HepG2 (cell line): ENCODE results near the gene MS4A2. TPM values are rescaled to one million over a fixed set of nuclear protein-coding genes. Genes with fewer than 3 reads are reported as not detected.
"Not testable (repeated sequence)": the region's sequence is repeated elsewhere in the genome, so short reads cannot be mapped to it uniquely, and the experiment has no call there.

Experiments
- ATAC-seq: fragments of 200-7000 bp; cut with Tn5 transposase; 3 replicates; pipeline ENCODE4 v1.9.1; 2020; ENCODE audit warnings: mild to moderate bottlenecking, moderate library complexity
- BruUV-seq: library from RNA; stranded (reverse); fragments of 400-500 nt; replicated peaks from 2 replicates; lab custom pipeline; 2021; lab: Mats Ljungman, UMichigan
- CTCF ChIA-PET: fragments of 300-600 bp; formaldehyde crosslinking; extraction: SDS; loops from one replicate; lab custom pipeline; 2021; ENCODE audit warnings: low total read pairs, inconsistent platforms, low intra/inter-chr PET ratio; lab: Yijun Ruan, JAX
- POLR2A ChIA-PET: fragments of 350-600 bp; sonication (Branson Sonifier 250); formaldehyde crosslinking; loops from one replicate; lab custom pipeline; 2020; ENCODE audit warnings: antibody characterized with exemption, inconsistent platforms; lab: Yijun Ruan, JAX
- DNase-seq: peaks from one replicate; pipeline ENCODE4 v3.0.0-alpha.2; 2015; ENCODE audit warnings: low spot score
- FAIRE-seq: peaks from 3 replicates; lab custom pipeline; 2011; peaks lifted over from hg19 to GRCh38; lab: Jason Lieb, UNC
- H2AFZ ChIP-seq: one replicate; pipeline ENCODE4 v1.6.1; 2011; ENCODE audit warnings: low read length, inconsistent platforms
- H3K27ac ChIP-seq: fragments of 300-600 bp; 3 replicates; pipeline ENCODE4 v1.8.0; 2011; ENCODE audit warnings: mixed run types, mild to moderate bottlenecking, mixed read lengths, low read length, inconsistent platforms; ENCODE audit not compliant: insufficient read depth; ENCODE audit errors: extremely low read length
- H3K27me3 ChIP-seq, 2 experiments: fragments of 200-600 bp in 1 of 2; 2 replicates in 1 of 2; 3 replicates in 1 of 2; pipeline versions ENCODE4 v1.6.0 to v1.8.0; 2011; ENCODE audit warnings: low read length in 2 of 2, mild to moderate bottlenecking in 2 of 2, moderate library complexity in 2 of 2, inconsistent platforms in 1 of 2; ENCODE audit not compliant: insufficient read depth in 2 of 2, control insufficient read depth in 1 of 2
- H3K36me3 ChIP-seq, 2 experiments: fragments of 200-600 bp in 1 of 2; replicated peaks in 1 of 2; 2 replicates in 1 of 2; 3 replicates in 1 of 2; pipeline versions ENCODE4 v1.5.1 to v1.8.0; 2011; ENCODE audit warnings: low read length in 2 of 2, inconsistent platforms in 1 of 2; ENCODE audit not compliant: insufficient read depth in 2 of 2, control insufficient read depth in 1 of 2
- H3K4me1 ChIP-seq: 2 replicates; pipeline ENCODE4 v1.5.1; 2012; ENCODE audit warnings: low read length, inconsistent platforms; ENCODE audit not compliant: insufficient read depth
- H3K4me2 ChIP-seq: 2 replicates; pipeline ENCODE4 v1.6.0; 2011; ENCODE audit warnings: low read depth, low read length, inconsistent platforms
- H3K4me3 ChIP-seq, 3 experiments: fragments of 200-600 bp in 1 of 3; sonication (generic), shearing (Covaris generic) in 1 of 3; replicated peaks in 1 of 3; 2 replicates each; pipeline ENCODE4 v1.5.1; 2011 to 2016; ENCODE audit warnings: low read length in 3 of 3, inconsistent platforms in 2 of 3, low read depth in 2 of 3, mild to moderate bottlenecking in 2 of 3, control low read depth in 1 of 3, mixed read lengths in 1 of 3; ENCODE audit not compliant: insufficient read depth in 1 of 3
- H3K79me2 ChIP-seq: one replicate; pipeline ENCODE4 v1.6.1; 2011; ENCODE audit warnings: low read length, inconsistent platforms; ENCODE audit not compliant: insufficient read depth
- H3K9ac ChIP-seq: 2 replicates; pipeline ENCODE4 v1.6.0; 2011; ENCODE audit warnings: mild to moderate bottlenecking, low read depth, low read length, inconsistent platforms; ENCODE audit not compliant: insufficient read depth
- H3K9me3 ChIP-seq: 2 replicates; pipeline ENCODE4 v1.5.1; 2012; ENCODE audit warnings: mild to moderate bottlenecking, low read length
- H4K20me1 ChIP-seq: 2 replicates; pipeline ENCODE4 v1.6.0; 2011; ENCODE audit warnings: inconsistent platforms, mild to moderate bottlenecking, low read length, moderate library complexity; ENCODE audit not compliant: insufficient read depth
- AHR ChIP-seq: IDR thresholded peaks from 2 replicates; pipeline ENCODE4 v1.6.1; 2018; ENCODE audit warnings: missing genetic modification reagents, missing compliant biosample characterization
- HHEX ChIP-seq: IDR thresholded peaks from 2 replicates; pipeline ENCODE4 v1.6.1; 2016; ENCODE audit warnings: control low read depth
- REPIN1 ChIP-seq: sonication (generic); formaldehyde crosslinking; IDR thresholded peaks from 2 replicates; pipeline ENCODE4 v1.8.0; 2022; ENCODE audit warnings: missing genetic modification reagents, low read depth, mild to moderate bottlenecking, borderline replicate concordance
- ZBTB42 ChIP-seq: sonication (generic); formaldehyde crosslinking; IDR thresholded peaks from 2 replicates; pipeline ENCODE4 v1.5.0; 2020; ENCODE audit warnings: mild to moderate bottlenecking, missing genetic modification reagents
- WGBS: methylation state at CpG from one replicate; pipeline ENCODE4 v1.1.6; 2017; ENCODE audit warnings: low lambda C conversion rate; 5-methylcytosine and 5-hydroxymethylcytosine counted together
- in situ Hi-C: cut with HindIII; loops from 2 replicates; pipeline ENCODE4 v1.10.0; 2017; ENCODE audit warnings: low pct_unique_long_range_greater_than_20kb; ENCODE audit not compliant: extremely low pct_ligation_motif_present
- intact Hi-C: fragments of 100-400 bp; cut with micrococcal nuclease; formaldehyde crosslinking; loops from one replicate; pipeline ENCODE4 v1.10.0; 2022; ENCODE audit not compliant: unreplicated experiment
- polyA plus RNA-seq, 8 experiments: library from polyadenylated mRNA; depleted of rRNA in 3 of 8; stranded (reverse) in 7 of 8; unstranded in 1 of 8; fragments of >200 nt; fragmentation: Illumina TruSeq in 4 of 8; extraction: Trizol in 4 of 8; gene quantifications; 2 replicates each; pipeline versions ENCODE4 v1.2.1 to v1.2.3, GENCODE V29; 2011 to 2016; ENCODE audit warnings: low read depth in 4 of 8, missing spikeins in 1 of 8, mixed read lengths in 1 of 8; ENCODE audit not compliant: insufficient read depth in 1 of 8
- total RNA-seq, 5 experiments: library from RNA; depleted of rRNA; stranded (reverse); fragments of >200 nt; fragmentation: Illumina TruSeq; extraction: Trizol; gene quantifications; 2 replicates each; pipeline ENCODE4 v1.2.3, GENCODE V29; 2016; ENCODE audit warnings: low read depth in 1 of 5
- TF ChIP-seq, protein P1 (sequence below): sonication (generic); formaldehyde crosslinking; IDR thresholded peaks from 2 replicates; pipeline ENCODE4 v1.9.0; 2021; ENCODE audit warnings: missing genetic modification reagents, borderline replicate concordance
- TF ChIP-seq, protein P2 (sequence below): sonication (generic); formaldehyde crosslinking; IDR thresholded peaks from 2 replicates; pipeline ENCODE4 v1.5.1; 2020; ENCODE audit warnings: missing genetic modification reagents, mild to moderate bottlenecking, borderline replicate concordance
- TF ChIP-seq, protein P3 (sequence below): sonication (generic); formaldehyde crosslinking; IDR thresholded peaks from 2 replicates; pipeline ENCODE4 v1.4.0; 2020; ENCODE audit warnings: missing genetic modification reagents

Gene MS4A2
- total and polyA plus RNA-seq, 2 of the 13 experiments (the other 11 are each of a cell fraction or from before 2014, with no cell fraction given): not detected

DNA sequence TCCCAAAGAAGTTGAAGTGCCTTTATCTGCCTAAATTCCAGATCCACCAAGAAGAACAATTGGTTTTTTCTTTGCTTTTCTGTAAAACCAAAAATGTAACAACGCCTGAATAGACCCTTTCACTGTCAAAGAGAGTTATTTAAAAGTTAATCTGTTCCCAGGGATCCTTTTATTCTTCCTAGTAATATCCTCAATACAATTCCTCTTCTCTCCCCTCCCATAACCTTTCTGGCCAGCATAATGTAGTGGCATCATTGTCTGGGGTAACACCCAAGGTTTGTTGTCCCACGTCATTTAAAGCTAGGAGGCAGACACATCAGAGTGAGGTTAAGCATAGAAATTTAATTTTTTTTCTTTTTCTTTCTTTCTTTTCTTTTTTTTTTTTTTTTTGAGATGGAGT lies 39.9 kb downstream of the MS4A2 start:
- ChIA-PET CTCF (no interaction called here), POLR2A (no interaction called here)
- Histone ChIP-seq H3K4me2 (no peak overlapping the region), H3K27me3 (no peaks in the 10 kb centered on the region), H3K4me1 (peaks cover 22% of the 10 kb centered on the region), H3K36me3 (no peaks in the 10 kb centered on the region), H2AFZ (no peak overlapping the region), H3K9me3 (no peaks in the 10 kb centered on the region), H3K9ac (no peak overlapping the region), H4K20me1 (no peaks in the 10 kb centered on the region), H3K27ac (no peak overlapping the region), H3K4me3 (no peak overlapping the region), H3K79me2 (no peaks in the 10 kb centered on the region)
- no peak for ATAC-seq
- intact Hi-C loops: no loop called here
- no peak for DNase-seq
- in situ Hi-C loops: no loop called here
- 30% methylated on average over 2 of the region's 2 CpGs for WGBS
- no peak for FAIRE-seq
- TF ChIP-seq, protein P1, sequence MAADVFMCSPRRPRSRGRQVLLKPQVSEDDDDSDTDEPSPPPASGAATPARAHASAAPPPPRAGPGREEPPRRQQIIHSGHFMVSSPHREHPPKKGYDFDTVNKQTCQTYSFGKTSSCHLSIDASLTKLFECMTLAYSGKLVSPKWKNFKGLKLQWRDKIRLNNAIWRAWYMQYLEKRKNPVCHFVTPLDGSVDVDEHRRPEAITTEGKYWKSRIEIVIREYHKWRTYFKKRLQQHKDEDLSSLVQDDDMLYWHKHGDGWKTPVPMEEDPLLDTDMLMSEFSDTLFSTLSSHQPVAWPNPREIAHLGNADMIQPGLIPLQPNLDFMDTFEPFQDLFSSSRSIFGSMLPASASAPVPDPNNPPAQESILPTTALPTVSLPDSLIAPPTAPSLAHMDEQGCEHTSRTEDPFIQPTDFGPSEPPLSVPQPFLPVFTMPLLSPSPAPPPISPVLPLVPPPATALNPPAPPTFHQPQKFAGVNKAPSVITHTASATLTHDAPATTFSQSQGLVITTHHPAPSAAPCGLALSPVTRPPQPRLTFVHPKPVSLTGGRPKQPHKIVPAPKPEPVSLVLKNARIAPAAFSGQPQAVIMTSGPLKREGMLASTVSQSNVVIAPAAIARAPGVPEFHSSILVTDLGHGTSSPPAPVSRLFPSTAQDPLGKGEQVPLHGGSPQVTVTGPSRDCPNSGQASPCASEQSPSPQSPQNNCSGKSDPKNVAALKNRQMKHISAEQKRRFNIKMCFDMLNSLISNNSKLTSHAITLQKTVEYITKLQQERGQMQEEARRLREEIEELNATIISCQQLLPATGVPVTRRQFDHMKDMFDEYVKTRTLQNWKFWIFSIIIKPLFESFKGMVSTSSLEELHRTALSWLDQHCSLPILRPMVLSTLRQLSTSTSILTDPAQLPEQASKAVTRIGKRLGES (CRISPR knock-in tag): no peak
- TF ChIP-seq REPIN1 (CRISPR knock-in tag) (no peak), HHEX (CRISPR knock-in tag) (no peak), ZBTB42 (CRISPR knock-in tag) (no peak), AHR (CRISPR knock-in tag) (no peak)
- TF ChIP-seq, protein P2, sequence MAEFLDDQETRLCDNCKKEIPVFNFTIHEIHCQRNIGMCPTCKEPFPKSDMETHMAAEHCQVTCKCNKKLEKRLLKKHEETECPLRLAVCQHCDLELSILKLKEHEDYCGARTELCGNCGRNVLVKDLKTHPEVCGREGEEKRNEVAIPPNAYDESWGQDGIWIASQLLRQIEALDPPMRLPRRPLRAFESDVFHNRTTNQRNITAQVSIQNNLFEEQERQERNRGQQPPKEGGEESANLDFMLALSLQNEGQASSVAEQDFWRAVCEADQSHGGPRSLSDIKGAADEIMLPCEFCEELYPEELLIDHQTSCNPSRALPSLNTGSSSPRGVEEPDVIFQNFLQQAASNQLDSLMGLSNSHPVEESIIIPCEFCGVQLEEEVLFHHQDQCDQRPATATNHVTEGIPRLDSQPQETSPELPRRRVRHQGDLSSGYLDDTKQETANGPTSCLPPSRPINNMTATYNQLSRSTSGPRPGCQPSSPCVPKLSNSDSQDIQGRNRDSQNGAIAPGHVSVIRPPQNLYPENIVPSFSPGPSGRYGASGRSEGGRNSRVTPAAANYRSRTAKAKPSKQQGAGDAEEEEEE (CRISPR knock-in tag): no peak
- TF ChIP-seq, protein P3, sequence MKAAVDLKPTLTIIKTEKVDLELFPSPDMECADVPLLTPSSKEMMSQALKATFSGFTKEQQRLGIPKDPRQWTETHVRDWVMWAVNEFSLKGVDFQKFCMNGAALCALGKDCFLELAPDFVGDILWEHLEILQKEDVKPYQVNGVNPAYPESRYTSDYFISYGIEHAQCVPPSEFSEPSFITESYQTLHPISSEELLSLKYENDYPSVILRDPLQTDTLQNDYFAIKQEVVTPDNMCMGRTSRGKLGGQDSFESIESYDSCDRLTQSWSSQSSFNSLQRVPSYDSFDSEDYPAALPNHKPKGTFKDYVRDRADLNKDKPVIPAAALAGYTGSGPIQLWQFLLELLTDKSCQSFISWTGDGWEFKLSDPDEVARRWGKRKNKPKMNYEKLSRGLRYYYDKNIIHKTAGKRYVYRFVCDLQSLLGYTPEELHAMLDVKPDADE (CRISPR knock-in tag): no peak
- BruUV-seq: no TSS peak

DNA sequence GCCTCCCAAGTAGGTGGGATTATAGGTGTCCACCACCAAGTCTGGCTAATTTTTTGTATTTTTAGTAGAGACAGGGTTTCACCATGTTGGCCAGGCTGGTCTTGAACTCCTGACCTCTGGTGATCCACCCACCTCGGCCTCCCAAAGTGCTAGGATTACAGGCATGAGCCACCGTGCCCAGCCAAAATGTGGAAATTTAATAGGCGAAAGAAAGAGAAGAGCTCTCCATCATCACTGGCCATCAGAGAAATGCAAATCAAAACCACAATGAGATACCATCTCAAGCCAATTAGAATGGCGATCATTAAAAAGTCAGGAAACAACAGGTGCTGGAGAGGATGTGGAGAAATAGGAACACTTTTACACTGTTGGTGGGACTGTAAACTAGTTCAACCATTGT lies 40.4 kb downstream of the MS4A2 start:
- H4K20me1 ChIP-seq, H3K27me3 ChIP-seq, DNase-seq, H3K27ac ChIP-seq, H3K4me3 ChIP-seq, intact Hi-C loops, H3K4me2 ChIP-seq, FAIRE-seq, H3K9me3 ChIP-seq, H2AFZ ChIP-seq, in situ Hi-C loops, H3K9ac ChIP-seq, H3K36me3 ChIP-seq, BruUV-seq, ATAC-seq, POLR2A ChIA-PET, H3K79me2 ChIP-seq: not testable (repeated sequence)
- 76% methylated on average over 4 of the region's 4 CpGs for WGBS
- H3K4me1 ChIP-seq: peaks cover 22% of the 10 kb centered on the region
- CTCF ChIA-PET: interaction anchor here (2.4 kb wide), 1 partner anchor 306 kb away, joined by 29 read pairs; no protein-coding TSS in a partner anchor
